Measurements from ENCODE around the gene GLYATL1B.
"Not testable (repeated sequence)": the region's sequence is repeated elsewhere in the genome, so short reads cannot be mapped to it uniquely, and the experiment has no call there.

GRCh38 chr11:59036542-59036941 is 49.6 kb upstream of the GLYATL1B start:
- TF ChIP-seq SIN3A (IDR thresholded peaks at IDR 0.05; ENCODE audit: borderline replicate concordance, insufficient read depth, low read depth, low read length); CTCF (IDR thresholded peaks at IDR 0.05); POLR2AphosphoS5 (IDR thresholded peaks at IDR 0.05; ENCODE audit: low read depth, low read length): not testable (repeated sequence)

All from Panc1 (cell line).